SH-SY5Y (cell line): ENCODE results near the gene FAM229A.

Source experiments
- GATA2 ChIP-seq: IDR thresholded peaks from 2 replicates; pipeline ENCODE4 v1.6.1; 2011; ENCODE audit warnings: mild to moderate bottlenecking, low read depth, low read length
- GATA3 ChIP-seq: IDR thresholded peaks from 2 replicates; pipeline ENCODE4 v1.6.1; 2011; ENCODE audit warnings: low read depth, mild to moderate bottlenecking, low read length, moderate library complexity

GRCh38 chr1:32338637-32339145 is 23.6 kb downstream of the FAM229A start:
- TF ChIP-seq GATA2 (no peak), GATA3 (no peak)
